T-helper 2 cell (primary cell): ENCODE measurements around the gene FOXK2.
"Not testable (repeated sequence)": the region's sequence is repeated elsewhere in the genome, so short reads cannot be mapped to it uniquely, and the experiment has no call there.

Experiments
- DNase-seq, 5 experiments: peaks; one replicate each; pipeline versions ENCODE4 v3.0.0 to v3.0.0-alpha.2; 2012 to 2022

Gene FOXK2

DNA sequence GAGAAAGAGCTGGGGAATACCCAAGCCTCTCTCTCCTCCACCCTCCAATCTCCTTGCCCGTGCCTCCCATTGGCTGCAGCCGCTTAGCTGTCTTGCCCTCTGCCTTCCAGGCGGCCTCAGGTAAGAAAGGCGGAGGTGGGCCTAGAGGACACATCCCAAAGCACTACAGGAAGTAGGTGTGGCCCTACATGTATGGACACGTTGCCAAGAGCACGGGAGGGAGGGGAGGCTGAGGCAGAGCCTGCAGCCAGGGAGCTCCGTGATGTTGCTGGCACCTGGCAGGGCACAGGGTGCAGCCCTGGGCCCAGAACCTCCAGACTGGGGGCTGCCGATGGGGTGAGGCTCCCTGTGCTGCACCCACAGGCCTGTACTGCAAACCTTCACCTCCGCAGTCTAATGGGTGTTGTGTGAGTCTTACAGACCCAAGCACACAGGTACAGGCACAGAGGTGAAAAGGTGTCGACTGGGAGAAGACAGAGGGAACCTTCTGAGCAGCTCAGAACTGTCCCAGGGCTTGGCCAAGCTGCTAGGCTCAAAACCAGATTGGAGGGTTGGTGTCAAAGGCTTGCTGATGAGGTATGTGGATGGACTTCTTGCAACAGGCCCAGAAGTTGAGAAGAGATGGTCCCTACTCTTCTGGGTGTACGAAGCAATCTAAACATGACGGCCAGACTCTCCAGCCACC is 23.5 kb upstream of the FOXK2 start:
- DNase-seq, result no peak

- peak; percentile 80 to 94 (median 84) for DNase-seq
These were observed 22.8 kb upstream of the FOXK2 start for GRCh38 chr17:82496529-82497434.

DNA sequence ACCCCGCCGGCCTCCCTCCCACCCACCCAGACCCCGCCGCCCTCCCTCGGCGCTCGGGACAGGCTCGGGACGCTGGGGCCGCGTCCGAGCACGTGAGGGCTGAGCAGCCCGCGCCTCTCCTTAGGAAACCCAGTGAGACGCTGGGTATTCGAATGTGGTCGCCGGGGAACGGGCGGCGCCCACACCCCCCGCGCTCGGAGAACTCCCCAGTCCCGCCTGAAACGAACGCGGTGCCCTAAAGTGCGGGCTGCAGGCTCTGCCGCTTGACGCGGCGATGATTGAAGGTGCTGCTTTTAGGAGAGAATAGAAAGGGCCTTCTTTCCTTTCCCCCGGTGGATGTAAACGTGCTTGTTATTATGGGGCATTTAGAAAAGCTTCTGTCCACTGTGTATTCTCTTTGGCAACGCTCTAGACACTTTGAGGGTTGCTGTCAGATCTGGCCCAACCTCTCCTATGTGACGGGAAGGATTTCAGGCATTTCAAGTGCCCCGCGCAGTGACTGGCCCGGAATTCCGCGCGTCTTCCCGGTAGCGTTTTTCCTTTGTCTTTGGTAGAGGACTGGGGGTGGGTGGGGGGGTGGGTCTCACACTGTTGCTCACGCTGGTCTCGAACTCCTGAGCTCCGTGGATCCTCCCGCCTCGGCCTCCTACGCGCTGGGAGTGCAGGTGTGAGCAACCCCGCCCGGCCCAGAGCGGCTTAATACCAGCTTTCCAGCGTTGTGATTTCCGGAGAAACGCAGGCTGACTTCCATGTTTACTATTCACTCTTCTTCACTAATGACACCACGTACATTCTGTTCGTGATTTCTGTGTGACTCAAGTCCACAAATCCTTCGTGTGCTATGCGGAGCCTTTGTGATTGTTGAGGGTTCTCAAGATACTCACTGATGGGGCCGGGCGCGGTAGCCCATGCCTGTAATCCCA is 21.8 kb upstream of the FOXK2 start:
- peak in 4 of 5 experiments; percentile 8 to 54 (median 46) for DNase-seq

DNA sequence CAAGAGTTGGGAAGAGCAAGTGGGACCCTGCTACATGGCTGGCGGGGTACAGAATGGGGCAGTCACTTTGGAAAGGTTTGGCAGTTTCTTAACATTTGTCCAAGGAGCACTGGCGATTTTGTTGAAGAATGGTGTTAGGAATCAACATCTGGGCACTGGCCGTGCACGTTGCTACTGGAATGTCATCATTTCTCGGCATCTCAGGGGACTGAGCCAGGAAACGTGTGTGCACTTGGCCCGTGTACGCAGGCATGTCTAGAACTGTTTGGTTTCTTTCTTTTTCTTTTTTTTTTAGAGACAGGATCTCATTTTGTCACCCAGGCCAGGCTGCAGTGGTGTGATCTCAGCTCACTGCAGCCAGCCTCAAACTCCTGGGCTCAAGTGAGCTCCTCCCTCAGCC is 17.3 kb upstream of the FOXK2 start:
- no peak for DNase-seq

DNA sequence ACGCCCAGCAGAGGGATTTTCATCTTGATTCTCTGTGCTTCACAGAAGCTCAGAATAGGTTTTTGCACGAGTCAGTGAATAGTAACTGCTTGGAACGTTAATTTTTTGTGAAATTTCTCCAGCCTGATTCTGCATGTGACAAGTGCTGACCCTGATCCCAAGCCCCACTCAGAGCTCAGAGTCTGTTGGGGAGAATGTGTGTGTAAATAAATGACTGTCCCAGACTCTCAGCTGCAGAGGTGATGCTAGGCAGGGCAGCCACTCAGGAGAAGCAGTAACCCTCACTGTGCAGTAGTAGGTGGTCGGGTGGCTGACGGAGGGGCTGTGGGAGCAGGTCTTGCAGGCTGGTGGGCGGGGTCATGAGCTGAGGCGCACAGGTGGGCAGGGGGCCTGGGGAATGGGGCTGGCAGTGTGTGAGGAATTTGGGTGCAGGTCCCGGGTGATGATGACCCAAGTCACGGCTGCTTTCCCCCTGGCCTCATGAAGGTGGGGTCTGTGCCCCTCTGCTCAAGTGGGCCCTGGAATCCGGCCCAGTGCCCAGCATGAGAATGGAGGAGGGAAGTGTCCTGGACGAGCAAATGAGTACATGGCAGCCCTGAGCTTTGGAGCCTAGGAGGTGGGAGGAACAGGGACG is 16.3 kb upstream of the FOXK2 start:
- DNase-seq, result no peak

- DNase-seq, result no peak
These were observed 15.7 kb upstream of the FOXK2 start for GRCh38 chr17:82503728-82504308.

- DNase-seq, result no peak
These were observed 14.2 kb upstream of the FOXK2 start for GRCh38 chr17:82505296-82505695.

DNA sequence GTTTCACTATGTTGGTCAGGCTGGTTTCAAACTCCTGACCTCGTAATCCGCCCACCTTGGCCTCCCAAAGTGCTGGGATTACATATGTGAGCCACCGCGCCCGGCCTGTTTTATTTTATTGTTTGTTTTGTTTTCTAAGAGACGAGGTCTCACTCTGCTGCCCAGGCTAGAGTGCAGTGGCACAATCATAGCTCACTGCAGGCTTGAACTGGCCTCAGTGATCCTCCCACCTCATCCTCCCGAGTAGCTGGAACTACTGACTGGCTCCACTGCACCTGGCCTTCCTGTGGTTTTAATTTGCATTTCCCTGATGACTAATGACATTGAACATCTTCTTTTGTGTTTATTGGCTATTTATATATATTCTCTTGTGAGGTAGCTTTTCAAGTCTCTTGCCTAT is 13.1 kb upstream of the FOXK2 start:
- peak in 1 of 5 experiments; percentile 10 for DNase-seq

DNA sequence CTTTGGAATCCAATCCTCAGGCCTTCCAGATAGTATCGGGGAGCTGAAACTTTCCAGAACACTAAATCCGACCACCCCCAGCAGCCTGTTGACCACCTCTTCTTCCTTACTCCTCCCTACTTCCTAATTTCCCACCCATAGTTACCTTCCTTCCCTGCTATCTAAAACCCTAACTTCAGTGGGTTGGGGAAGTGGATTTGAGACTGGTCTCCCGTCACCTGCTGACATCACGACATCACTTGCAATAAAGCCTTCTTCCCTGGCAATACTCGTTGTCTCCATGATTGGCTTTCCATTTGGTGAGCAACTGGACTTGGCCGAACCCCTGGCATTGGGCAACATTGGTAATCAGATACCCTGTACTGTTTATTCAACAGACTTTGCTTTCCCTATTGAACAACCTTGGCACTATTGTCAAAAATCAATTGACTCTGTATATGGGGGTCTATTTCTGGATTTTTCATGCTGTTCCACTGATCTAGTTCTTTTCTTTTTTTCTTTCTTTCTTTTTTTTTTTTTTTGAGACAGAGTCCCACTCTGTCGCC is 11.8 kb upstream of the FOXK2 start:
- DNase-seq, result no peak

GRCh38 chr17:82511642-82512041 is 7.9 kb upstream of the FOXK2 start:
- DNase-seq, result not testable (repeated sequence)

DNA sequence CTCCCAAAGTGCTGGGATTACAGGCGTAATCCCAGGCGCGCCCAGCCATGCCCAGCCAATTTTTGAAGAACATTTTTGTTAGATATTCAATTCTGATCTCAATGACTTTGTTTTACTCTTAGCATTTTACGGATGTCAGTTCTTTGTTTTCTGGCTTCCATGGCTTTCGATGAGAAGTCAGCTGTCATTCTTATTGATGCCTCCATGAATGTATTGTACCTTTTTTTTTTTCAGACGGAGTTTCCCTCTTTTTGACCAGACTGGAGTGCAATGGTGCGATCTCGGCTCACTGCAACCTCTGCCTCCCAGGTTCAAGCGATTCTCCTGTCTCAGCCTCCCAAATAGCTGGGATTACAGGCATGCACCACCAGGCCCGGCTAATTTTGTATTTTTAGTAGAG is 5.7 kb upstream of the FOXK2 start:
- not testable (repeated sequence) for DNase-seq

DNA sequence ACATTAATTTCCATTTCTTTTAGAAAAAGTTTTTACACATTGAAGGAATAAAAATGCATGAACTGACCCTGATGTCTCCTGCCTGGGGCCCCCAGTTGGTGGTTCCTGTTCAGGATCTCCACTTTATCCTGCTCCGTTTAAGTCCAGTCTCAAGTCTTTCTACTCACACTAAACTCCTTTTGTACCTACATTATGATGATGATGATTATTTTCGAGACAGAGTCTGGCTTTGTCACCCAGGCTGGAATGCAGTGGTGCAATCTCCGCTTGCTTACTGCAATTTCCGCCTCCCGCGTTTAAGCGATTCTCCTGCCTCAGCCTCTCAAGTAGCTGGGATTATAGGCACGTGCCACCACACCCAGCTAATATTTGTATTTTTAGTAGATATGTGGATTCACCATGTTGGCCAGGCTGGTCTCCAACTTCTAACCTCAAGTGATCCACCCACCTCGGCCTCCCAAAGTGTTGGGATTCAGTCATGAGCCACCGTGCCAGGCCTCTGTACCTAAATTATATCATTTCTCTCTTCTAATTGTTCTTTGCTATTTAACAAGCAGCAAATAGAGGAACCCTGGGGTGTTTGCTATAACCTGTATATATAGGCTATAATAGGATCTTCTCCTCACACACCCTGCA is 2.2 kb upstream of the FOXK2 start:
- DNase-seq, result no peak

DNA sequence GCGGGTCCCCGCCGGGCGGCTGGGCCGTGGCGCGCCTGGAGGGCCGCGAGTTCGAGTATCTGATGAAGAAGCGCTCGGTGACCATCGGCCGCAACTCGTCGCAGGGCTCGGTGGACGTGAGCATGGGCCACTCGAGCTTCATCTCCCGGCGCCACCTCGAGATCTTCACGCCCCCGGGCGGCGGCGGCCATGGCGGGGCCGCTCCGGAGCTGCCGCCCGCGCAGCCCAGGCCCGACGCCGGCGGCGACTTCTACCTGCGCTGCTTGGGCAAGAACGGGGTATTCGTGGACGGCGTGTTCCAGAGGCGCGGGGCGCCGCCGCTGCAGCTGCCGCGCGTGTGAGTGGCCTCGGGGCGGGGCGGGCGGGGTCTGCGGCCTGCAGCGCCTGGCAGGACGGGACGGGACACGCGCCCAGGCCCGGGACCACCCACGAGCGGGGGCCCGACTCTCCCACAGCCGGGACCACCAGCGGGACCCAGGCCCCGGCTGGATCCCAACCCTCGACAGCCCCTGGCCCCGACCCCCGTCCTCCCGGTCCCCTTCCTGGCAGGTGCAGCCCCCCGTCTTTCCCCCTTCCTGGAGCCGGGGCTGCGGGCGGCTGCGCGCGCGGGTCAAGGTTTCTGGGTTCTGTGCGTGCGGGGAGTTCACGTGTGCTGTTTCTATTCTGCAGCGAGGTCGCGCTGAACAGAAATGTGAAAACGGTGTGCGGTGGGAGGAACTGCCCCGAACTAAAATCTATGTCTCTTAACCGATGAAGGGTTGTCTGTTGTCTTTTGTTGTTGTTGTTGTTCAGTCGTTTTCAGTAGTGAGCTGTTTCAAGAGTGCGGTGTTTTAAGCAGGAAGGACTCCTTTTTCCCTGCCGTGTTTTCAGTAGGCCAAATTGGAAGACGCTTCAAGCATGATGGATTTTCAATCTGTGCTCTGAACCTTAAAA is 705 bp downstream of the FOXK2 start:
- DNase-seq, result peak; percentile 10 to 69 (median 26)

DNA sequence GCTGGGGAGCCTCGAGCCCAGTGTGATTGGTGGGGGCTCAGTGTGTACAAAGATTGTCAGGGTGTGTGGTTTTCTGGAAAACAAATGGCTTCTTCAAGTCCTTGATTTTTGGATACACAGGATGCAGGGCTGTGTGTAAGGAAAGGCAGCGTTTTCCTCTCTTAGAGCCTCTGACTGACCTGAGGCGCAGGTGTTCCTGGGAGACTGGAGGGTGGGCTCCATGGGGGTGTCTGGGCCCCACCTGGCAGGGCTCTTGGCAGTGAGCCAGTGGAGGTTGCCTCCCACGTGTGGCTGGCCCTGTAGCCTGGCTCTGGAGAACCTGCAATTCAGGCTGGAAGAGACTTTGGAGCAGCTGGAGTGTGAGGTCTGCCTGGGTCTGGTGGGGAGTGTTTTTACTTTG is 5.0 kb downstream of the FOXK2 start:
- DNase-seq, result no peak

DNA sequence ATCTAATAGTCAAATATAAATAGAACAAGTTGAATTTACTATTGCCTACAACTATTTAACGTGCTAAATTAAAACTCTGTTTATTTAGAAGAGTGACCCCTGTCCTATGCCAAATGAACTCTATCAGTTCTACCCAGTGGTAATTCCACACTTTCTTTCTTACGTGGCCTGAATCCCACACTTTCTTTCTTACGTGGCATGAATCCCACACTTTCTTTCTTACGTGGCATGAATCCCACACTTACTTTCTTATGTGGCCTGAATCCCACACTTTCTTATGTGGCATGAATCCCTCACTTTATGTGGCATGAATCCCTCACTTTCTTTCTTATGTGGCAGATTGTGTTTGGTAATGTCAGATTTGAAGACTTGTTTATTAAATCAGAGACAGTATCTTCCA is 6.2 kb downstream of the FOXK2 start:
- no peak for DNase-seq

- DNase-seq, result no peak
These were observed 8.4 kb downstream of the FOXK2 start for GRCh38 chr17:82527898-82528297.

- no peak for DNase-seq
These were observed 9.1 kb downstream of the FOXK2 start for GRCh38 chr17:82528484-82529265.

DNA sequence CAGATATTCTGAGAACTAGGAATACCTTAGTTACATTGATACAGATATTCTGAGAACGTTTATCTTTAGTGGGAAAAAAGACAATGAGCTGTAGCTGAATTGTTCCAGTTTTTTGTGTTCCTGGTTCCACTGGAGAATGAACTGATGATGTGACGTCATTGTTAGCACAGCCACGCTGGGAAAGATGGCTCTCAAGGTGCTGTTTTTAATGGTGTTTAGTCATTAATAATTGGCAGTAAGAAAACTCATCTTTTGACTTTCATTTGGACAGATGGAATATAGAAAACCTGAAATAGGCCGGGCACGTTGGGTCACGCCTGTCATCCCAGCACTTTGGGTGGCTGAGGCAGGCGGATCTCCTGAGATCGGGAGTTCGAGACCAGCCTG is 10.4 kb downstream of the FOXK2 start:
- DNase-seq, result no peak

GRCh38 chr17:82531431-82531881 is 11.9 kb downstream of the FOXK2 start:
- DNase-seq, result peak in 1 of 5 experiments; percentile 48
